ENCODE data around the gene MAPT.

The MAPT gene

GRCh38 chr17:45917081-45917480 is 22.7 kb downstream of the MAPT start:
- no peaks in the 10 kb centered on the region for H3K9me3 Mint-ChIP-seq
- DNase-seq, result no peak
- H3K27ac Mint-ChIP-seq, result no peak overlapping the region
- peaks cover 4% of the 10 kb centered on the region for H3K4me1 Mint-ChIP-seq
- CTCF ChIA-PET, result no interaction called here
- no peaks in the 10 kb centered on the region for H3K36me3 Mint-ChIP-seq
- H3K27me3 Mint-ChIP-seq, result peaks cover 59% of the 10 kb centered on the region
- H3K4me3 Mint-ChIP-seq, result no peak overlapping the region

- H3K27me3 Mint-ChIP-seq, result peaks cover 55% of the 10 kb centered on the region
- CTCF ChIA-PET, result no interaction called here
- no peak for DNase-seq
- H3K27ac Mint-ChIP-seq, result no peak overlapping the region
- peaks cover 4% of the 10 kb centered on the region for H3K4me1 Mint-ChIP-seq
- no peaks in the 10 kb centered on the region for H3K36me3 Mint-ChIP-seq
- H3K4me3 Mint-ChIP-seq, result no peak overlapping the region
- no peaks in the 10 kb centered on the region for H3K9me3 Mint-ChIP-seq
Observed at GRCh38 chr17:45918241-45918745, 23.9 kb downstream of the MAPT start.

- Mint-ChIP-seq H3K4me3 (no peak overlapping the region), H3K36me3 (no peaks in the 10 kb centered on the region), H3K9me3 (no peaks in the 10 kb centered on the region), H3K27me3 (peaks cover 52% of the 10 kb centered on the region), H3K27ac (no peak overlapping the region), H3K4me1 (no peaks in the 10 kb centered on the region)
- DNase-seq, result no peak
- CTCF ChIA-PET, result no interaction called here
Observed at GRCh38 chr17:45919136-45919535, 24.8 kb downstream of the MAPT start.

GRCh38 chr17:45920083-45920482 is 25.7 kb downstream of the MAPT start:
- Mint-ChIP-seq H3K4me3 (no peak overlapping the region), H3K9me3 (no peaks in the 10 kb centered on the region), H3K4me1 (no peaks in the 10 kb centered on the region), H3K36me3 (no peaks in the 10 kb centered on the region), H3K27me3 (peaks cover 52% of the 10 kb centered on the region), H3K27ac (no peak overlapping the region)
- no peak for DNase-seq
- CTCF ChIA-PET, result no interaction called here

GRCh38 chr17:45923511-45924268 is 29.3 kb downstream of the MAPT start:
- Mint-ChIP-seq H3K36me3 (no peaks in the 10 kb centered on the region), H3K9me3 (no peaks in the 10 kb centered on the region), H3K4me1 (no peaks in the 10 kb centered on the region), H3K27me3 (peaks cover 36% of the 10 kb centered on the region), H3K27ac (no peak overlapping the region), H3K4me3 (no peak overlapping the region)
- CTCF ChIA-PET, result no interaction called here
- no peak for DNase-seq

GRCh38 chr17:45924332-45924820 is 30.0 kb downstream of the MAPT start:
- Mint-ChIP-seq H3K9me3 (no peaks in the 10 kb centered on the region), H3K27ac (no peak overlapping the region), H3K27me3 (peaks cover 36% of the 10 kb centered on the region), H3K4me1 (no peaks in the 10 kb centered on the region), H3K4me3 (no peak overlapping the region), H3K36me3 (no peaks in the 10 kb centered on the region)
- CTCF ChIA-PET, result no interaction called here
- DNase-seq, result no peak

- Mint-ChIP-seq H3K9me3 (no peaks in the 10 kb centered on the region), H3K4me3 (no peak overlapping the region), H3K4me1 (no peaks in the 10 kb centered on the region), H3K27me3 (peaks cover 37% of the 10 kb centered on the region), H3K36me3 (no peaks in the 10 kb centered on the region), H3K27ac (no peak overlapping the region)
- CTCF ChIA-PET, result interaction anchor here (0.5 kb wide), 1 partner anchor 70 kb away, joined by 3 read pairs; no protein-coding TSS in a partner anchor
- DNase-seq, result no peak
Observed at GRCh38 chr17:45925311-45925710, 31.0 kb downstream of the MAPT start.

GRCh38 chr17:45927247-45927646 is 32.9 kb downstream of the MAPT start:
- no peak overlapping the region for H3K27ac Mint-ChIP-seq
- no peaks in the 10 kb centered on the region for H3K4me1 Mint-ChIP-seq
- peaks cover 39% of the 10 kb centered on the region for H3K27me3 Mint-ChIP-seq
- no peak overlapping the region for H3K4me3 Mint-ChIP-seq
- DNase-seq, result no peak
- H3K36me3 Mint-ChIP-seq, result no peaks in the 10 kb centered on the region
- no peaks in the 10 kb centered on the region for H3K9me3 Mint-ChIP-seq
- CTCF ChIA-PET, result no interaction called here

GRCh38 chr17:45929344-45929743 is 35.0 kb downstream of the MAPT start:
- CTCF ChIA-PET, result interaction anchor here (1.3 kb wide), 1 partner anchor 10 kb away, joined by 5 read pairs; no protein-coding TSS in a partner anchor
- DNase-seq, result no peak

GRCh38 chr17:45930420-45930951 is 36.1 kb downstream of the MAPT start:
- no peak overlapping the region for H3K27ac Mint-ChIP-seq
- CTCF ChIA-PET, result interaction anchor here (1.3 kb wide), 1 partner anchor 9 kb away, joined by 5 read pairs; no protein-coding TSS in a partner anchor
- H3K4me1 Mint-ChIP-seq, result no peaks in the 10 kb centered on the region
- H3K36me3 Mint-ChIP-seq, result no peaks in the 10 kb centered on the region
- peaks cover 45% of the 10 kb centered on the region for H3K27me3 Mint-ChIP-seq
- no peak for DNase-seq
- no peak overlapping the region for H3K4me3 Mint-ChIP-seq
- H3K9me3 Mint-ChIP-seq, result no peaks in the 10 kb centered on the region

More at GRCh38 chr17:45929344-45929743, 35.0 kb downstream of the MAPT start:
- Mint-ChIP-seq H3K4me3 (no peak overlapping the region), H3K27me3 (peaks cover 41% of the 10 kb centered on the region), H3K27ac (no peak overlapping the region), H3K36me3 (no peaks in the 10 kb centered on the region), H3K9me3 (no peaks in the 10 kb centered on the region), H3K4me1 (no peaks in the 10 kb centered on the region)

GRCh38 chr17:45931677-45932076 is 37.3 kb downstream of the MAPT start:
- Mint-ChIP-seq H3K4me1 (no peaks in the 10 kb centered on the region), H3K9me3 (no peaks in the 10 kb centered on the region), H3K27ac (no peak overlapping the region), H3K36me3 (no peaks in the 10 kb centered on the region), H3K4me3 (no peak overlapping the region), H3K27me3 (peaks cover 55% of the 10 kb centered on the region)
- CTCF ChIA-PET, result no interaction called here
- DNase-seq, result no peak

GRCh38 chr17:45934044-45934979 is 40.0 kb downstream of the MAPT start:
- H3K36me3 Mint-ChIP-seq, result no peaks in the 10 kb centered on the region
- H3K27ac Mint-ChIP-seq, result no peak overlapping the region
- CTCF ChIA-PET, result interaction anchor here (0.6 kb wide), 1 partner anchor 15 kb away, joined by 3 read pairs; no protein-coding TSS in a partner anchor
- no peak overlapping the region for H3K4me3 Mint-ChIP-seq
- no peak for DNase-seq
- no peaks in the 10 kb centered on the region for H3K9me3 Mint-ChIP-seq
- no peaks in the 10 kb centered on the region for H3K4me1 Mint-ChIP-seq
- peaks cover 72% of the 10 kb centered on the region for H3K27me3 Mint-ChIP-seq

- Mint-ChIP-seq H3K27ac (no peak overlapping the region), H3K27me3 (peaks cover 72% of the 10 kb centered on the region), H3K9me3 (no peaks in the 10 kb centered on the region), H3K36me3 (no peaks in the 10 kb centered on the region), H3K4me3 (no peak overlapping the region), H3K4me1 (no peaks in the 10 kb centered on the region)
- CTCF ChIA-PET, result no interaction called here
- DNase-seq, result no peak
Observed at GRCh38 chr17:45935197-45935709, 40.9 kb downstream of the MAPT start.

Measured in activated naive CD4-positive, alpha-beta T cell treated with anti-CD3 and anti-CD28 coated beads, Interleukin-2, amount 10 ng/mL, durations not matched to agents 7 days and 5 days (primary cell).